Measurements from ENCODE around the gene TNFSF11.

The TNFSF11 gene

DNA sequence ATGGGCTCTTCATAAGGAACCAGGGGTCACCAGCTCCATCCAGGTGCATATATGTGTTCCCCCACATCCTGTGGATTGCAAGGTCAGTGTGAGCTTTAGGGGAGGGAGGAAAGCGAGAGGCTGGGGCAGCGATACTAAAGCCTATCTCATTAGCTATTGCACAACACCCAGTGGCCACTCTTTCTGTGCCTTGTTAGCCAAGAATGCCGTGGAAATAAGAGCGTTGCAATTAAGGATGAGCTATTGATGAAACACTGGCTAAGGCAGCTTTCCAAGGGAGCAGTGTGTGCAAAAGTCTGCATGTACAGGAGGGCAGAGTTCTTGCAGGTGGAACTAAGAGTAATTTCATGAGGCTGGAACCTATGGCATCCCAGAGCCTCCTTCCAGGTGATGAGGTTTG is 17.6 kb downstream of the TNFSF11 start:
- H3F3A ChIP-seq (ENCODE audit: insufficient read depth, low read length) = no peaks in the 10 kb centered on the region
- no peaks in the 10 kb centered on the region for H4K20me1 ChIP-seq (ENCODE audit: insufficient read depth, low read length)
- H3K79me2 ChIP-seq (ENCODE audit: insufficient read depth, low read length) = no peaks in the 10 kb centered on the region
- no peak overlapping the region for H3K9ac ChIP-seq (ENCODE audit: low read length)
- H2AFZ ChIP-seq (ENCODE audit: low read length) = no peak overlapping the region
- no peaks in the 10 kb centered on the region for H3K27me3 ChIP-seq (ENCODE audit: insufficient read depth, low read length)
- no peak overlapping the region for H3K27ac ChIP-seq (ENCODE audit: low read depth, low read length, poor library complexity, severe bottlenecking)
- H3K36me3 ChIP-seq (ENCODE audit: insufficient read depth, low read length) = no peaks in the 10 kb centered on the region
- no peaks in the 10 kb centered on the region for H3K4me1 ChIP-seq (ENCODE audit: insufficient read depth, low read length, severe bottlenecking)
- H3K9me2 ChIP-seq (ENCODE audit: low read depth, low read length) = no peaks in the 10 kb centered on the region
- no peak overlapping the region for H3K4me2 ChIP-seq (ENCODE audit: low read length)
- H3K9me3 ChIP-seq (ENCODE audit: low read length) = no peaks in the 10 kb centered on the region
- TF ChIP-seq EZH2 (IDR thresholded peaks at IDR 0.05; ENCODE audit: borderline replicate concordance, low read length) = no peak
- TF ChIP-seq, protein P1, sequence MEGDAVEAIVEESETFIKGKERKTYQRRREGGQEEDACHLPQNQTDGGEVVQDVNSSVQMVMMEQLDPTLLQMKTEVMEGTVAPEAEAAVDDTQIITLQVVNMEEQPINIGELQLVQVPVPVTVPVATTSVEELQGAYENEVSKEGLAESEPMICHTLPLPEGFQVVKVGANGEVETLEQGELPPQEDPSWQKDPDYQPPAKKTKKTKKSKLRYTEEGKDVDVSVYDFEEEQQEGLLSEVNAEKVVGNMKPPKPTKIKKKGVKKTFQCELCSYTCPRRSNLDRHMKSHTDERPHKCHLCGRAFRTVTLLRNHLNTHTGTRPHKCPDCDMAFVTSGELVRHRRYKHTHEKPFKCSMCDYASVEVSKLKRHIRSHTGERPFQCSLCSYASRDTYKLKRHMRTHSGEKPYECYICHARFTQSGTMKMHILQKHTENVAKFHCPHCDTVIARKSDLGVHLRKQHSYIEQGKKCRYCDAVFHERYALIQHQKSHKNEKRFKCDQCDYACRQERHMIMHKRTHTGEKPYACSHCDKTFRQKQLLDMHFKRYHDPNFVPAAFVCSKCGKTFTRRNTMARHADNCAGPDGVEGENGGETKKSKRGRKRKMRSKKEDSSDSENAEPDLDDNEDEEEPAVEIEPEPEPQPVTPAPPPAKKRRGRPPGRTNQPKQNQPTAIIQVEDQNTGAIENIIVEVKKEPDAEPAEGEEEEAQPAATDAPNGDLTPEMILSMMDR (IDR thresholded peaks at IDR 0.05; ENCODE audit: low read length) = no peak
- no peak overlapping the region for H3K4me3 ChIP-seq (ENCODE audit: low read depth, low read length, poor library complexity, severe bottlenecking)

DNA sequence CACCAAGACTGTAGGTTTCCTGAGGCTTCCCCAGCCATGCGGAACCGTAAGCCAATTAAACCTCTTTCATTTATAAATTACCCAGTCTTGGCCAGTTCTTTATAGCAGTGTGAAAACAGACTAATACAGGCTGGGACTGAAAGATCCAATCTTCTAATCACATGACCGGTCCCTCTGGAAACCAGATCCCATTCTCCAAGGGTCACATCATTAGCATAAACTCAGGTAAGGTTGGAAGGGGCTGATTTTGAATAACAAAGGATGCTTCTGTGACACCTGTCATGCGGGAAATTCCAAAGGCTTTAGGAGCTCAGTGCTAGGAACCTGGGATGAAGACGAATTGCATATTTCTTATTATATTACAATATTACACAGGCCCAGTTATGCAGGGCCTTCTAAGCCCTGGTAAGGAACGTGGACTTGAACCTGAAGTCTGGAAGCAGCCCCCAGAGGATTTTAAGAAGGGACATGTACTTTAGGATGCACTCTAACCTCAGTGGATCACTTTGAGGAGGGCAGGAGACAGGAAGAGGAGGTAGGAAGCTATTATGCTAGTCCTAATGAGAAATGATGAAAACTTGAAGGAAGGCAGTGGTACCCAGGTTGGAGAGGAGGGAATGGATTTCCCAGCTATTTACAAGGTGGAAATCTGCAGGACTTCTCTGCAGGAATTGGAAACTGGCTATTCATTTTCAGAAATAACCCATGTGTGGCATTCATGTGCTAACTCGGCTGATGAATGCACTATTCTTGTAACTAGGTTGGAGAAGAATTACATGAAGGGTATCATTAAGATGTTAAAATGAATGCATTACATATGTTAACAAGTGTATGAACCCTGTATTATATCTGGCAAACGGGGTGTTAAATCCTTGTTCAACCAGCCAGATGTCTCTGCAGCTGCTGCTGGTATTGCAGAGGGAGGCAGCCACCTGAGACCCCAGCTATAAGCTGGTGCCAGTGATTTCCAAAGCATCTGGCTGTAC is 19.3 kb downstream of the TNFSF11 start:
- no peaks in the 10 kb centered on the region for H3K36me3 ChIP-seq (ENCODE audit: insufficient read depth, low read length)
- H3K4me2 ChIP-seq (ENCODE audit: low read length) = no peak overlapping the region
- H2AFZ ChIP-seq (ENCODE audit: low read length) = no peak overlapping the region
- no peak overlapping the region for H3K27ac ChIP-seq (ENCODE audit: low read depth, low read length, poor library complexity, severe bottlenecking)
- no peaks in the 10 kb centered on the region for H3K79me2 ChIP-seq (ENCODE audit: insufficient read depth, low read length)
- no peaks in the 10 kb centered on the region for H3K9me3 ChIP-seq (ENCODE audit: low read length)
- H3K4me3 ChIP-seq (ENCODE audit: low read depth, low read length, poor library complexity, severe bottlenecking) = no peak overlapping the region
- no peak overlapping the region for H3K9ac ChIP-seq (ENCODE audit: low read length)
- H3F3A ChIP-seq (ENCODE audit: insufficient read depth, low read length) = no peaks in the 10 kb centered on the region
- H3K4me1 ChIP-seq (ENCODE audit: insufficient read depth, low read length, severe bottlenecking) = no peaks in the 10 kb centered on the region
- H4K20me1 ChIP-seq (ENCODE audit: insufficient read depth, low read length) = no peaks in the 10 kb centered on the region
- H3K27me3 ChIP-seq (ENCODE audit: insufficient read depth, low read length) = no peaks in the 10 kb centered on the region
- no peak for TF ChIP-seq EZH2 (IDR thresholded peaks at IDR 0.05; ENCODE audit: borderline replicate concordance, low read length)
- TF ChIP-seq, protein P1 (IDR thresholded peaks at IDR 0.05; ENCODE audit: low read length) = no peak
- H3K9me2 ChIP-seq (ENCODE audit: low read depth, low read length) = no peaks in the 10 kb centered on the region

- Histone ChIP-seq H3K4me2 (ENCODE audit: low read length) (no peak overlapping the region), H3K4me3 (ENCODE audit: low read depth, low read length, poor library complexity, severe bottlenecking) (no peak overlapping the region), H3K27ac (ENCODE audit: low read depth, low read length, poor library complexity, severe bottlenecking) (no peak overlapping the region), H3K79me2 (ENCODE audit: insufficient read depth, low read length) (no peaks in the 10 kb centered on the region), H3K9me2 (ENCODE audit: low read depth, low read length) (no peaks in the 10 kb centered on the region), H3K27me3 (ENCODE audit: insufficient read depth, low read length) (no peaks in the 10 kb centered on the region), H3K4me1 (ENCODE audit: insufficient read depth, low read length, severe bottlenecking) (no peaks in the 10 kb centered on the region), H3K9ac (ENCODE audit: low read length) (no peak overlapping the region), H3K36me3 (ENCODE audit: insufficient read depth, low read length) (no peaks in the 10 kb centered on the region), H2AFZ (ENCODE audit: low read length) (no peak overlapping the region), H4K20me1 (ENCODE audit: insufficient read depth, low read length) (no peaks in the 10 kb centered on the region), H3F3A (ENCODE audit: insufficient read depth, low read length) (no peaks in the 10 kb centered on the region), H3K9me3 (ENCODE audit: low read length) (no peaks in the 10 kb centered on the region)
- no peak for TF ChIP-seq EZH2 (IDR thresholded peaks at IDR 0.05; ENCODE audit: borderline replicate concordance, low read length)
- TF ChIP-seq, protein P1 (IDR thresholded peaks at IDR 0.05; ENCODE audit: low read length) = peak; percentile 80
Measured at GRCh38 chr13:42594481-42595252, 20.7 kb downstream of the TNFSF11 start.

Data from OCI-LY1 (cell line).